RWPE2 (cell line): ENCODE measurements around the gene ADM5.

Experiments used
- ATAC-seq: fragments of 200-7000 bp; cut with Tn5 transposase; 3 replicates; pipeline ENCODE4 v1.9.1; 2021; ENCODE audit warnings: low read depth
- DNase-seq: peaks from one replicate; pipeline ENCODE4 v3.0.0-alpha.2; 2020; ENCODE audit warnings: low spot score
- H3K27ac ChIP-seq: fragments of 450-650 bp; 2 replicates; pipeline ENCODE4 v1.5.1; 2017; ENCODE audit warnings: mild to moderate bottlenecking; ENCODE audit not compliant: poor library complexity, severe bottlenecking
- H3K27me3 ChIP-seq: fragments of 250-450 bp; sonication (Bioruptor Pico); 2 replicates; pipeline ENCODE4 v1.5.1; 2021; ENCODE audit warnings: mild to moderate bottlenecking, moderate library complexity; ENCODE audit not compliant: insufficient read depth, poor library complexity, severe bottlenecking
- H3K36me3 ChIP-seq: fragments of 250-450 bp; sonication (Bioruptor Pico); 2 replicates; pipeline ENCODE4 v1.5.1; 2020; ENCODE audit warnings: low read depth, mild to moderate bottlenecking, moderate library complexity
- H3K4me1 ChIP-seq: fragments of 250-450 bp; sonication (Bioruptor Pico); 2 replicates; pipeline ENCODE4 v1.5.1; 2021; ENCODE audit warnings: mild to moderate bottlenecking, moderate library complexity; ENCODE audit not compliant: insufficient read depth, poor library complexity, severe bottlenecking
- H3K4me3 ChIP-seq: fragments of 250-450 bp; sonication (Bioruptor Pico); 2 replicates; pipeline ENCODE4 v1.5.1; 2021; ENCODE audit warnings: mild to moderate bottlenecking, moderate library complexity; ENCODE audit not compliant: severe bottlenecking
- H3K9me3 ChIP-seq: fragments of 250-450 bp; sonication (Bioruptor Pico); 2 replicates; pipeline ENCODE4 v1.5.1; 2021; ENCODE audit warnings: mild to moderate bottlenecking, moderate library complexity; ENCODE audit not compliant: severe bottlenecking
- CTCF ChIP-seq: fragments of 450-650 bp; IDR thresholded peaks from one replicate; pipeline ENCODE4 v1.5.1; 2017; ENCODE audit warnings: mild to moderate bottlenecking, moderate library complexity; ENCODE audit not compliant: poor library complexity, severe bottlenecking

ADM5 gene

GRCh38 chr19:49651820-49652550, 37.4 kb upstream of the ADM5 start:
- no peak overlapping the region for H3K27ac ChIP-seq
- H3K36me3 ChIP-seq = peaks cover 71% of the 10 kb centered on the region
- no peaks in the 10 kb centered on the region for H3K9me3 ChIP-seq
- no peaks in the 10 kb centered on the region for H3K4me1 ChIP-seq
- no peak for TF ChIP-seq CTCF
- DNase-seq = peak; percentile 54
- H3K4me3 ChIP-seq = no peak overlapping the region
- no peaks in the 10 kb centered on the region for H3K27me3 ChIP-seq
- ATAC-seq = no peak

DNA sequence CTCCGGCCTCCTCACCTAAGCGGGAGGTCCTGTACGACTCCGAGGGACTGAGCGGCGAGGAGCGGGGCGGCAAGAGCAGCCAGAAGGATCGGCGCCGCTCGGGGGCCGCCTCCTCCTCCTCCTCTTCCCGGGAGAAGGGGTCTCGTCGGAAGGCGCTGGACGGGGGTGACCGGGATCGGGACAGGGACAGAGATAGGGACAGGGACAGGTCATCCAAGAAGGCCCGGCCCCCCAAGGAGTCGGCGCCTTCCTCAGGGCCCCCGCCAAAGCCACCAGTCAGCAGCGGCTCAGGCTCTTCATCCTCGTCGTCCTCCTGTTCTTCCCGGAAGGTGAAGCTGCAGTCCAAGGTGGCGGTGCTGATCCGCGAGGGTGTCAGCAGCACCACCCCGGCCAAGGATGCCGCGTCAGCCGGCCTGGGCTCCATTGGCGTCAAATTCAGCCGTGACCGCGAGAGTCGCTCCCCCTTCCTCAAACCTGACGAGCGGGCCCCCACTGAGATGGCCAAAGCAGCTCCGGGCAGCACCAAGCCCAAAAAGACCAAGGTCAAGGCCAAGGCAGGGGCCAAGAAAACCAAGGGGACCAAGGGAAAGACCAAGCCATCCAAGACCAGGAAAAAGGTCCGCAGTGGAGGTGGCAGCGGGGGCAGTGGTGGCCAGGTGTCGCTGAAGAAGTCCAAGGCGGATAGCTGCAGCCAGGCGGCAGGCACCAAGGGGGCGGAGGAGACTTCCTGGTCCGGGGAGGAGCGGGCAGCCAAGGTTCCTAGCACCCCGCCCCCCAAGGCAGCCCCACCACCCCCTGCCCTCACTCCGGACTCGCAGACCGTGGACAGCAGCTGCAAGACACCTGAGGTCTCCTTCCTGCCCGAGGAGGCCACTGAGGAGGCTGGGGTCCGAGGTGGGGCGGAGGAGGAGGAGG, 36.6 kb upstream of the ADM5 start:
- no peak overlapping the region for H3K4me3 ChIP-seq
- TF ChIP-seq CTCF = no peak
- ATAC-seq (no peak), DNase-seq (peak; percentile 66)
- no peaks in the 10 kb centered on the region for H3K4me1 ChIP-seq
- H3K36me3 ChIP-seq = peaks cover 68% of the 10 kb centered on the region
- no peaks in the 10 kb centered on the region for H3K27me3 ChIP-seq
- H3K9me3 ChIP-seq = no peaks in the 10 kb centered on the region
- no peak overlapping the region for H3K27ac ChIP-seq

DNA sequence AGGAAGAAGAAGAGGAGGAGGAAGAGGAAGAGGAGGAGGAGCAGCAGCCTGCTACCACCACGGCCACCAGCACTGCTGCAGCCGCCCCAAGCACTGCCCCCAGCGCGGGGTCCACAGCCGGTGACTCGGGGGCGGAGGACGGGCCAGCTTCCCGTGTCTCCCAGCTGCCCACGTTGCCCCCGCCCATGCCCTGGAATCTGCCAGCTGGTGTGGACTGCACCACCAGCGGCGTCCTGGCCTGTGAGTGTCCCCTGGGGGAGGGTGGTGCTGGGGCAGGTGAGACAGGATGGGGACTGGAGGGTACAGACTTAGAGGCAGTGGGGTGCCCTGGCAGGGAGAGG, 36.0 kb upstream of the ADM5 start:
- ATAC-seq (no peak), DNase-seq (peak; percentile 63)
- no peak overlapping the region for H3K4me3 ChIP-seq
- H3K36me3 ChIP-seq = peaks cover 68% of the 10 kb centered on the region
- no peaks in the 10 kb centered on the region for H3K9me3 ChIP-seq
- no peaks in the 10 kb centered on the region for H3K27me3 ChIP-seq
- TF ChIP-seq CTCF = no peak
- no peaks in the 10 kb centered on the region for H3K4me1 ChIP-seq
- H3K27ac ChIP-seq = no peak overlapping the region

- Histone ChIP-seq H3K27ac (no peak overlapping the region), H3K9me3 (no peaks in the 10 kb centered on the region), H3K4me3 (no peak overlapping the region), H3K36me3 (peaks cover 71% of the 10 kb centered on the region), H3K27me3 (no peaks in the 10 kb centered on the region), H3K4me1 (no peaks in the 10 kb centered on the region)
- ATAC-seq (no peak), DNase-seq (no peak)
- no peak for TF ChIP-seq CTCF
These were observed 34.8 kb upstream of the ADM5 start for GRCh38 chr19:49654581-49654980.
